HG02884 (cell line): Measurements from ENCODE around the gene CPEB4.

Source experiments
- ATAC-seq: cut with Tn5 transposase; IDR thresholded peaks from one replicate; pipeline ENCODE4 v1.9.1; 2021; ENCODE audit warnings: mild to moderate bottlenecking, moderate library complexity; ENCODE audit not compliant: unreplicated experiment

CPEB4 gene

GRCh38 chr5:173887610-173888472 is at the start of gene CPEB4:
CPEB4 (plus strand) TSS chr5:173888349; CDS start chr5:173889734, 1,385 bp downstream.
- peak; percentile 88 for ATAC-seq

GRCh38 chr5:173839117-173839713 is 48.9 kb upstream of the CPEB4 start:
- no peak for ATAC-seq

- no peak for ATAC-seq
These were observed 47.8 kb upstream of the CPEB4 start for GRCh38 chr5:173840111-173840983.

GRCh38 chr5:173841710-173842109 is 46.4 kb upstream of the CPEB4 start:
- ATAC-seq: no peak

DNA sequence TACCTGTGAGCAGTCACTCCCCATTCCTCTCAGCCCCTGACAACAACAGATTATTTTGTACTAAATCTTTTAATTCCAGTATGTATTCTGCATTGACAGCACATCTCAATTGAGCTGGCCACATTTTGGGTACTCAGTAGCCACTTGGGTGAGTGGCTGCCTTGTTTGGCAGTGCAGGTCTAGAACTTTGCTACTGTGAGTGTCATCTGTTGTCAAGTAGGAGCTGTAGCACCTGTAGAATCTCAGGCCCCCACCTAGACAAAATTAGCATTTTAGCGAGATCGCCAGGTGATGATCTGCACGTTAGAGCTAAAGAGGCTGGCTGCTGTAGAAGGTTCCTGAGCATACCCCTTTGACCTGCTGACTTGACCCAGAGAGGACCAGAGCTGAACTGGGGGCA is 44.4 kb upstream of the CPEB4 start:
- ATAC-seq: no peak

DNA sequence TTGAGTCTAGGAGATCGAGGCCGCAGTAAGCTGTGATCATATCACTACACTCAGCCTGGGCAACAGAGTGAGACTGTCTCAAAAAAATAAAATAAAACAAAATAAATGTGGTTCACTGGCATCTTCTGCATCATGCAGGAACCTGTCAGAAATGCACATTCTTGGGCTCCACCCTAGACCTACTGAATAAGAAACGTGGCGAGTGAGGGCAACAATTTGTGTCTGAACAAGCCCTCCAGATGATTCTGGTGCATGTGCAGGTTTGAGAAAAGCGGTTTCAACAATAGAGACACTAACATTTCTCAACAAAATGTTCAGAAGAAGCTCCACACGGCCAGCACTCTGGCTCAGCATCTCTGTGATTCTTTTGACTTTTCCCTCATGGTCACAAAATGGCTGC is 42.8 kb upstream of the CPEB4 start:
- ATAC-seq: no peak

DNA sequence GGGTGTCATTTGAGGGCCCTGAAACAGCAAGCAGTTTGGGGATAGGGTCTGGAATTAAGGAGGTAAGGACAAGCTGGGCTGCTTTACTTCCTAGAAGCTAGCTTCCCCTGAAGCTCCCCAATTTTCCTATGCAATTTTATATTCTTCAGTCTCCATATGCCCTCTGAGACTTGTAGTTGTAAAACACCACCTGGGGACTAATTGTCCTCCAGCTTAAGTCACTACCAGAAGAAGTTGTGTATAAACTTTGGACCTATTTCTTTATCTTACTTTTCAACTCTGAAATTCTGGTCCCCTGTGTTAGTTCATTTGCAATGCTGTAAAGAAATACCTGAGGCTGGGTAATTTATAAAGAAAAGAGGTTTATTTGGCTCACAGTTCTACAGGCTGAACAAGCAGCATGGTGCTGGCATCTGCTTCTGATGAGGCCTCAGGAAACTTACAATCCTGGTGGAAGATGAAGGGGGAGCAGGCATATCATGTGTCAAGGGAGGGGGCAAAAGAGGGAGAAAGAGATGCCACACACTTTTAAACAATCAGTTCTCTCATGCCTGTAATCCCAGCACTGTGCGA is 41.1 kb upstream of the CPEB4 start:
- no peak for ATAC-seq

GRCh38 chr5:173848986-173849596 is 39.1 kb upstream of the CPEB4 start:
- ATAC-seq: no peak

- ATAC-seq: no peak
These were observed 38.2 kb upstream of the CPEB4 start for GRCh38 chr5:173849908-173850307.

DNA sequence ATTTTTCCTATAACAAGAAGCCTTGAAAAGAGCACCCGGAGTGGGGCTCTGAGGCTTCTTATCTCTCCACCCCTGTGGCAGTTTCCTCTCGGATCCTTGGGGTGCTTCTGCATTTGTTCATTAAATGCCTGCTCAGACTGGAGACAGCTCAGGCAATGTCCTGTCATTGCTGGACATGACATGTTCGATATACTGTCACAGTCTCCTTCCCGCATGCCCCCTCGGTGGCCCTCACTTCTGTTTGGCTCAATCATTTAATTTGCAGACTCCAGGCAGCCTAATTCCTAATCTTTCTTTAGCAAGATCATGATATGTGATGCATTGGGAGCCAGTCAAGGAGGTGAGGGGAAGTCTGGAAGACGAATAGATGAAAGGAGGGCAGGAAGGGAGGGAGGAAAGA is 37.5 kb upstream of the CPEB4 start:
- ATAC-seq: no peak

DNA sequence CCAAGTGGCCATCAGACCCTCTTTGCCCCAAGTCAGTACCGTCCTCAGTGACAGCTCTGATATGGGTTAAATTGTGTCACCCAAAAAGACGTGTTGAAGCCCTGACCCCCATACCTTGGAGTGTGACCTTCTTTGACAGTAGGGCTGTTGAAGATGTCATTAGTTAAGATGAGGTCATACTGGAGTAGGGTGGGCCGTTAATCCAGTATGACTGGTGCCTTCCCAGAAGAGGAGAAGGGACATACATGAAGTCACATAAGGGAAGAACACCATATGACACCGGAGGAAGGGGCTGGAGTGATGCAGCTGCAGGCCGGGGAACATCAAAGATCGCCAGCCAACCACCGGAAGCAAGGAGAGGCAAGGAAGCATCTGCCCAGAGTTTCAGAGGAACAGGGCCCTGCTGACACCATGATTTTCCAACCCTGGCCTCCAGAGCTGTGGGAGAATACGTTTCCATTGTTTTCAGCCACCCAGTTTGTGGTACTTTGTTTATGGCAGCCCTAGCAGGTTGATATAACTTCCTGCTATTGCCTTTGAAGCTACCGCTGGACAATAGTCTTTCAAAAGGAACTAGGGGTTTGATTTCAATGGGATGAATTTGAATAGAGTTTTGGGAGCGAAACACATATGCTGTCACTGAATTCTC is 36.4 kb upstream of the CPEB4 start:
- ATAC-seq: no peak

DNA sequence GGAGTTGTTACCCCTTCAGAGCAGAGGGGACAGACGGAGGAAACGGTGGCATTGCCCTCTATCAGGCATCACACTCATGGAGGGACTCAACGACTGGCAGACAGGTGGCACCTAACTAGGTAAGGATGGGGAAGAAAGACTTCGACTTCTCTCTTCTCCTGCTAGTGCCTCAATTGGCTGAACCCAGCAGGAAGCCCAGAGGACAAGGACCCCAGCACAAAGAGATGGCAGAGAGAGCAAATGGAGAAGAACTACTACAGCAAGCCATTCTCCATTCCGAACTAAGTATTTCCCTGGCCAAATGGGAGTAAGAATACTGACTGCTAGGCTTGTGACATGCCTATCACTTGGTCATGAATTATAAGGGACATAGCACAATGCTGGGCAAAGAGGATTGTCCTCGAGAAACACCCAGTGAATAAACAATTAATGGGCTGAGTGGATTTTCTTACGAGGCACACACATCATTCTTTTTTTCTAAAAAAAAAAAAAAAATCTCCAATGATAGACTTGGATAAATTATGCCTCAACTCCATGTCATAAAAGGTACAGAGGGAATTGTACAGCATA is 35.3 kb upstream of the CPEB4 start:
- ATAC-seq: no peak

DNA sequence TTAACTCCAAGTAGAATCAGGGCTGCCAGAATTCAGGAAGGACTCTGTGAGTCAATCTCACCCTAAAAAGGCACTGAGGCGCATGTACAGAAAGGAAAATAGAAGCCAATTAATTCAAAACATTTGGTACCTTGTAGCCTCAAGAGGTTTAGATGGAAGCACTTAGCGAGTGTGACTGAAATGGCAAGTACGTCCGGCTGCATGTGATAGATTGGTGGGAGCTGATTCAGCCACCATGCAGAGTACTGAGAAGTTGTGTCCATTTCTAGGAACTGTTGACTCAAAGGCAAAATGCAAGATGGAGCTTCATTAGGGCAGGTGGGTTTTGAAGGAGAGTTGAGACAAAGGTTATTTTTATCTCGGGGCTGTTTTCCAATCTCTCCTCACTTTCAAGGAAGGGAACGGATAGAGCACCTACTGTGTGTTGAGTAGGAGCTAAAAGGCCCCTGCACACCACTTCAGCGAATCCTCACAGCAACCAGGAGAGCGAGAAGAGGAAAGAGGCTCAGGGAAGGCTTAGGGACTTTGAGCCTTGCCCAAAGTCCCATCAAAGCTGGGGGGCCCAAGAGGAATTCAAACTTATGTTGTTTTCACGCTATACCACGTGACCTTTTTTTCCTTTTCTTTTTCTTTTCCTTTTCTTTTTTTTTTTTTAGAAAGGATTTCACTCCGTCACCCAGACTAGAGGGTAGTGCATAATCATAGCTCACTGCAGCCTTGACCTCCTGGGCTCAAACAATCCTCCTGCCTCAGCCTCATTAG is 34.6 kb upstream of the CPEB4 start:
- ATAC-seq: no peak

DNA sequence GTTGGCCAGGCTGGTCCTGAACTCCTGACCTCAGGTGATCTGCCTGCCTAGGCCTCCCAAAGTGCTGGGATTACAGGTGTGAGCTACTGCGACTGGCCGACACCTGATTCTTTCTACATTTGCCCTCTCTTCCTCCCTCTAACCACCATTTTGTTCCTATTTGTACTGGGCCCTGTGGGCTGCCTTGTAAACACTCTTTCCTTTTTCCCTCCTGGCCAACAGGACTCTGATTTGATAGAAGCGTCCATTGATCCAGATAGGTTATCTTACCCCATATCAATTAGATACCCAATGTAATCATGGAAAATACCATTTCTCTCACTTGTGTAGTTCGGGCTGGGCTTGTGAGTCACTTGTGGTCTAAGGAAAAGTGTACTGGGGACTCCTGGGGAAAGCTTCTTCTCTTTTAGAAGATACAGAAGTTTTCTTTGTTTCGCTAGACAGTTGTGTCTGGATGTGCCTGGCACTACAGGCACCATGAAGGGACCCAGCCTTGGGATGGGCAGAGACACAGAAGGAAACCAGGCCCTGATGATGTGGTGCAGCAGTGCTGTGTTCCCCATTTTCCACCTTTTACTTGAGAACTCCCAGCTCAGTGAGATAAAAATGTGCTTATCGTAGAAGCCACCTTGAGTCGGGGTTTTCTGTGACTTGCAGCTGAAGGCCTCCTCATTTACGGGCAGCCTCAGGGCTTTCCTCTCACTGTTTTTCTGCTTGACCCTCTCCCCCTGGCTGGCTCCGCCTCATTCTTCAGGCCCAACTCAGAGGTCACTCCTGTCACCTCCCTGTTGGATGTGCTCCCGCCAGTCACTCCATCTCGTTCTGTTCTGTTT is 32.8 kb upstream of the CPEB4 start:
- ATAC-seq: no peak

- no peak for ATAC-seq
These were observed 32.0 kb upstream of the CPEB4 start for GRCh38 chr5:173855995-173856656.

DNA sequence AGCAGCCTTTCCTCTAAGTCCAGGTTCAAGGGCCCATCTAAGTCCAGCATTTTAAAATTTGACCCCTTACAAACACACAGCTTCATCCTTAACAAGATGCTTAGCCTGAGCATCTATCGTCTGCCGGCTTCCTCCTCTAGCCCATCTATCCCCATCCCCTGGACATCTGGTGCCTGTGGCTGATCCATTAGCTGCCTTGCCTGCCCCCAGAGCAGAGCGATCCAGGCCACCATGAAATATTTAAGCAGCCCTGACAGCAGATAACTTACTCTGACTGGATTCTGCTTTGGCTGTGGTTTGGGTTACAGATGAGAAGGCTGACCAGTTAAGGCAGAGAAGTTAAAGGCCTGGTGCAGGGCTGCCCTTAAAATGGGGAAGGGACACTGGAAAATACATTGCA is 30.9 kb upstream of the CPEB4 start:
- no peak for ATAC-seq

- ATAC-seq: no peak
These were observed 30.0 kb upstream of the CPEB4 start for GRCh38 chr5:173858021-173858669.
